A549 (cell line): ENCODE results near the gene LMBR1. TPM values are rescaled to one million over a fixed set of nuclear protein-coding genes. Genes with fewer than 3 reads are reported as not detected.
A peak's percentile ranks its signal among the peaks of the same experiment; 100 is the strongest.

Experiments
- ATAC-seq, 2 experiments: fragments of 200-7000 bp in 1 of 2; fragments of >200 bp in 1 of 2; cut with Nextera tagmentation in 1 of 2; cut with Tn5 transposase in 1 of 2; 3 replicates each; pipeline versions ENCODE4 v1.8.0 to v1.9.1; 2018 to 2020; ENCODE audit warnings: mild to moderate bottlenecking in 1 of 2, moderate library complexity in 1 of 2
- CTCF ChIA-PET: fragments of 300-600 bp; sonication (Branson Sonifier 250); formaldehyde crosslinking; extraction: SDS; loops from one replicate; lab custom pipeline; 2021; ENCODE audit warnings: antibody characterized with exemption, inconsistent platforms; lab: Yijun Ruan, JAX
- POLR2A ChIA-PET: fragments of 350-600 bp; formaldehyde crosslinking; extraction: SDS; loops from one replicate; lab custom pipeline; 2021; ENCODE audit warnings: antibody characterized with exemption, inconsistent platforms; lab: Yijun Ruan, JAX
- DNase-seq, 2 experiments: peaks; one replicate each; pipeline versions ENCODE4 v3.0.0 to v3.0.0-alpha.2; 2011 to 2016; ENCODE audit warnings: low read depth in 1 of 2, low spot score in 1 of 2
- FAIRE-seq: peaks from 2 replicates; lab custom pipeline; 2011; peaks lifted over from hg19 to GRCh38; lab: Jason Lieb, UNC
- H3K27ac ChIP-seq, 2 experiments: fragments of >200 bp; sonication (Bioruptor Twin); formaldehyde crosslinking; 3 replicates each; pipeline ENCODE4 v1.5.1; 2016 to 2017
- H3K4me1 ChIP-seq: fragments of >200 bp; sonication (Bioruptor Twin); formaldehyde crosslinking; 3 replicates; pipeline ENCODE4 v1.6.1; 2016
- H3K4me2 ChIP-seq: fragments of >200 bp; sonication (Bioruptor Twin); formaldehyde crosslinking; 3 replicates; pipeline ENCODE4 v1.6.1; 2016
- H3K4me3 ChIP-seq: fragments of >200 bp; sonication (Bioruptor Twin); formaldehyde crosslinking; 3 replicates; pipeline ENCODE4 v1.5.1; 2016
- H3K9me3 ChIP-seq: fragments of >200 bp; sonication (Bioruptor Twin); formaldehyde crosslinking; 3 replicates; pipeline ENCODE4 v1.6.1; 2016
- BCL3 ChIP-seq: fragments of >200 bp; sonication (Bioruptor Twin); formaldehyde crosslinking; IDR thresholded peaks from 3 replicates; pipeline ENCODE4 v1.6.1; 2016
- CHD4 ChIP-seq: fragments of 200-600 bp; sonication (generic); IDR thresholded peaks from 2 replicates; pipeline ENCODE4 v1.6.1; 2016; ENCODE audit warnings: antibody characterized with exemption, mild to moderate bottlenecking, borderline replicate concordance
- EP300 ChIP-seq, 2 experiments: fragments of >200 bp; sonication (Bioruptor Twin); formaldehyde crosslinking; IDR thresholded peaks; 2 replicates in 1 of 2; 3 replicates in 1 of 2; pipeline ENCODE4 v1.6.1; 2016 to 2017
- FOSB ChIP-seq: fragments of 250-450 bp; sonication (Bioruptor Pico); IDR thresholded peaks from 2 replicates; pipeline ENCODE4 v1.5.0; 2020; ENCODE audit warnings: mild to moderate bottlenecking, moderate library complexity
- FOSL2 ChIP-seq, 2 experiments: fragments of 450-650 bp in 1 of 2; fragments of >200 bp in 1 of 2; sonication (Bioruptor Twin) in 1 of 2; formaldehyde crosslinking; IDR thresholded peaks; 2 replicates each; pipeline versions ENCODE4 v1.5.0 to v1.6.1; 2016 to 2020; ENCODE audit warnings: mild to moderate bottlenecking in 1 of 2, moderate library complexity in 1 of 2
- HDAC2 ChIP-seq: fragments of 200-600 bp; sonication (generic); IDR thresholded peaks from 2 replicates; pipeline ENCODE4 v1.6.1; 2016
- HES2 ChIP-seq: fragments of >200 bp; sonication (Bioruptor Twin); formaldehyde crosslinking; IDR thresholded peaks from 2 replicates; pipeline ENCODE4 v1.6.1; 2016
- KDM1A ChIP-seq: fragments of 200-600 bp; sonication (generic); IDR thresholded peaks from 2 replicates; pipeline ENCODE4 v1.6.1; 2016; ENCODE audit warnings: low read depth, mild to moderate bottlenecking
- KDM5A ChIP-seq: fragments of 200-600 bp; sonication (generic); IDR thresholded peaks from 2 replicates; pipeline ENCODE4 v1.6.1; 2016; ENCODE audit warnings: antibody characterized with exemption, mild to moderate bottlenecking
- NFE2L2 ChIP-seq: fragments of 150-350 bp; conservative IDR thresholded peaks from 2 replicates; pipeline ENCODE4 v1.6.1; 2014; ENCODE audit warnings: low read length
- RAD21 ChIP-seq, 2 experiments: fragments of >200 bp in 1 of 2; sonication (Bioruptor Twin) in 1 of 2; formaldehyde crosslinking in 1 of 2; IDR thresholded peaks in 1 of 2; conservative IDR thresholded peaks in 1 of 2; 2 replicates in 1 of 2; 3 replicates in 1 of 2; pipeline ENCODE4 v1.6.1; 2012 to 2018; ENCODE audit warnings: inconsistent platforms in 1 of 2
- RARB ChIP-seq: fragments of 250-450 bp; sonication (Bioruptor Pico); IDR thresholded peaks from 2 replicates; pipeline ENCODE4 v1.8.0; 2021; ENCODE audit warnings: mild to moderate bottlenecking, moderate library complexity
- RCOR1 ChIP-seq: fragments of 150-350 bp; IDR thresholded peaks from 2 replicates; pipeline ENCODE4 v1.6.1; 2014; ENCODE audit warnings: antibody characterized with exemption, low read length, low read depth
- REST ChIP-seq: fragments of 200-600 bp; sonication (generic); IDR thresholded peaks from 2 replicates; pipeline ENCODE4 v1.6.1; 2016; ENCODE audit warnings: antibody characterized with exemption, mild to moderate bottlenecking, moderate library complexity
- RFX5 ChIP-seq: fragments of 450-650 bp; IDR thresholded peaks from 2 replicates; pipeline ENCODE4 v1.7.1; 2014; ENCODE audit warnings: antibody characterized with exemption, mild to moderate bottlenecking, moderate library complexity
- SMC3 ChIP-seq: fragments of >200 bp; sonication (Bioruptor Twin); formaldehyde crosslinking; IDR thresholded peaks from 3 replicates; pipeline ENCODE4 v1.6.1; 2018; ENCODE audit warnings: inconsistent platforms
- TFCP2L1 ChIP-seq: fragments of 250-450 bp; sonication (Bioruptor Pico); IDR thresholded peaks from 2 replicates; pipeline ENCODE4 v1.5.0; 2021; ENCODE audit warnings: mild to moderate bottlenecking
- TP53 ChIP-seq: fragments of 250-450 bp; sonication (Bioruptor Pico); IDR thresholded peaks from 2 replicates; pipeline ENCODE4 v1.5.0; 2021; ENCODE audit warnings: mild to moderate bottlenecking, moderate library complexity
- USF2 ChIP-seq: fragments of 450-650 bp; IDR thresholded peaks from 2 replicates; pipeline ENCODE4 v1.6.1; 2014; ENCODE audit warnings: antibody characterized with exemption
- ZSCAN20 ChIP-seq: fragments of 250-450 bp; sonication (Bioruptor Pico); IDR thresholded peaks from 2 replicates; pipeline ENCODE4 v1.8.0; 2022; ENCODE audit warnings: mild to moderate bottlenecking, moderate library complexity
- WGBS: methylation state at CpG from one replicate; pipeline ENCODE4 v1.1.6; 2017; ENCODE audit errors: missing lambda C conversion rate; 5-methylcytosine and 5-hydroxymethylcytosine counted together
- polyA plus RNA-seq, 4 experiments: library from polyadenylated mRNA; depleted of rRNA in 3 of 4; stranded (reverse); fragments of >200 nt; fragmentation: RNase III in 1 of 4; extraction: RNeasy Plus Mini Kit Qiagen cat#74134 plus additional on column Dnase treatment in 1 of 4; gene quantifications; 2 replicates in 3 of 4; 3 replicates in 1 of 4; pipeline ENCODE4 v1.2.3, GENCODE V29; 2011 to 2017
- TF ChIP-seq, protein P1 (sequence below): fragments of >200 bp; sonication (Bioruptor Twin); formaldehyde crosslinking; IDR thresholded peaks from 3 replicates; pipeline ENCODE4 v1.5.1; 2016
- TF ChIP-seq, protein P2 (sequence below): fragments of 150-350 bp; IDR thresholded peaks from 2 replicates; pipeline ENCODE4 v1.6.1; 2014; ENCODE audit warnings: low read depth, mild to moderate bottlenecking, low read length

The LMBR1 gene
- polyA plus RNA-seq, 2 of the 4 experiments (the other 2 are of a cell fraction), result 33.2 to 42.3 TPM

GRCh38 chr7:156764016-156764669 lies 128.8 kb downstream of the LMBR1 start:
- CTCF ChIA-PET, result interaction anchor here (0.7 to 1.5 kb wide), 20 partner anchors 10 to 970 kb away, joined by 3 to 6 read pairs (median 3); no protein-coding TSS in a partner anchor
- Histone ChIP-seq H3K27ac (no peak overlapping the region), H3K9me3 (peaks cover 8% of the 10 kb centered on the region)
- no peak for FAIRE-seq
- 16% methylated on average over 8 of the region's 8 CpGs for WGBS
- TF ChIP-seq ZSCAN20 (CRISPR knock-in tag) (no peak), KDM1A (no peak), BCL3 (no peak), KDM5A (no peak), REST (peak; percentile 55; the same call in 1 of the 2 replicates), SMC3 (peak; percentile 81), RAD21 (conservative IDR thresholded peaks at IDR 0.05 in 1 of 2, IDR thresholded peaks at IDR 0.05 in 1 of 2) (peak; percentile 85 to 86)
- TF ChIP-seq, protein P1, sequence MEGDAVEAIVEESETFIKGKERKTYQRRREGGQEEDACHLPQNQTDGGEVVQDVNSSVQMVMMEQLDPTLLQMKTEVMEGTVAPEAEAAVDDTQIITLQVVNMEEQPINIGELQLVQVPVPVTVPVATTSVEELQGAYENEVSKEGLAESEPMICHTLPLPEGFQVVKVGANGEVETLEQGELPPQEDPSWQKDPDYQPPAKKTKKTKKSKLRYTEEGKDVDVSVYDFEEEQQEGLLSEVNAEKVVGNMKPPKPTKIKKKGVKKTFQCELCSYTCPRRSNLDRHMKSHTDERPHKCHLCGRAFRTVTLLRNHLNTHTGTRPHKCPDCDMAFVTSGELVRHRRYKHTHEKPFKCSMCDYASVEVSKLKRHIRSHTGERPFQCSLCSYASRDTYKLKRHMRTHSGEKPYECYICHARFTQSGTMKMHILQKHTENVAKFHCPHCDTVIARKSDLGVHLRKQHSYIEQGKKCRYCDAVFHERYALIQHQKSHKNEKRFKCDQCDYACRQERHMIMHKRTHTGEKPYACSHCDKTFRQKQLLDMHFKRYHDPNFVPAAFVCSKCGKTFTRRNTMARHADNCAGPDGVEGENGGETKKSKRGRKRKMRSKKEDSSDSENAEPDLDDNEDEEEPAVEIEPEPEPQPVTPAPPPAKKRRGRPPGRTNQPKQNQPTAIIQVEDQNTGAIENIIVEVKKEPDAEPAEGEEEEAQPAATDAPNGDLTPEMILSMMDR, result peak; percentile 81
- TF ChIP-seq, all 56 proteins: peak for 4
- no peak overlapping the region for H3K4me3 ChIP-seq
- H3K4me2 ChIP-seq, result no peak overlapping the region
- DNase-seq, result peak; percentile 69 to 79
- no peaks in the 10 kb centered on the region for H3K4me1 ChIP-seq
- ATAC-seq, result peak; percentile 100
- POLR2A ChIA-PET, result interaction anchor here (0.5 kb wide), 1 partner anchor 28 kb away, joined by 3 read pairs; no protein-coding TSS in a partner anchor

DNA sequence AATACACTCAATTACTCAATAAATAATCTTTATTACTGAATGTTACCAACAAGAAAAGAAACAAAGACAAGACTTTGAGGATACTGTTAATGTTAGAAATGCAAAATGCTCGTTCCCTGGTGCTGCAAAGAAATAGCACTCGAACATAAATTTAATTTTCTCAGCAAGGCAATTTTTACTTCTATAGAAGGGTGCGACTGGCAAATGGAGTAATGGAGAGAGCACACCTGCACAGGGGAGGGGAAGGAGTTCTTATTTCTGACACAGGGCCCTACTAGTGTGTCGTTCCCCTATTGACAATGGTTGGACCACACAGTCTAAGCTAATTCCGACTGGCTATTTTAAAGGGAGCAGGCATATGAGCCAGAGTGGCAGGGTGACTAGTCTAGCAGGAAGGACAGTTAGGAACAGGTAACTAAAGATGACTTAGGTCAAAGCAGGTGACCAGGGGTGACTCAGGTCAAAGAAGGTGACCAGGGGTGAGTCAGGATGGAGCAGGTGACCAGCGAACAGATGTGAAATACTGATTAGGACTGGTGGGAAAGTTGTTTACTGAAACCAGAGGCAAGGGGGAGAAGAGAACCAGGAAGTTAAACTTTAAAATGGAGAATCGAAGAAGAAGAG lies 133.3 kb downstream of the LMBR1 start:
- TF ChIP-seq CHD4, result no peak
- no peak for TF ChIP-seq HDAC2
- TF ChIP-seq RARB (CRISPR knock-in tag), result no peak
- TF ChIP-seq RAD21 (conservative IDR thresholded peaks at IDR 0.05 in 1 of 2, IDR thresholded peaks at IDR 0.05 in 1 of 2), result no peak
- TF ChIP-seq USF2, result no peak
- no peak for TF ChIP-seq FOSB (CRISPR knock-in tag)
- no peak for TF ChIP-seq TFCP2L1
- TF ChIP-seq NFE2L2, result no peak
- no peak for TF ChIP-seq FOSL2 (IDR thresholded peaks at IDR 0.05)
- no peak for TF ChIP-seq FOSL2 (CRISPR knock-in tag; IDR thresholded peaks at IDR 0.05)
- no peak for TF ChIP-seq EP300 (IDR thresholded peaks at IDR 0.05)
- no peak for TF ChIP-seq HES2
- TF ChIP-seq, protein P2, sequence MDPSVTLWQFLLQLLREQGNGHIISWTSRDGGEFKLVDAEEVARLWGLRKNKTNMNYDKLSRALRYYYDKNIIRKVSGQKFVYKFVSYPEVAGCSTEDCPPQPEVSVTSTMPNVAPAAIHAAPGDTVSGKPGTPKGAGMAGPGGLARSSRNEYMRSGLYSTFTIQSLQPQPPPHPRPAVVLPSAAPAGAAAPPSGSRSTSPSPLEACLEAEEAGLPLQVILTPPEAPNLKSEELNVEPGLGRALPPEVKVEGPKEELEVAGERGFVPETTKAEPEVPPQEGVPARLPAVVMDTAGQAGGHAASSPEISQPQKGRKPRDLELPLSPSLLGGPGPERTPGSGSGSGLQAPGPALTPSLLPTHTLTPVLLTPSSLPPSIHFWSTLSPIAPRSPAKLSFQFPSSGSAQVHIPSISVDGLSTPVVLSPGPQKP, result no peak
- TF ChIP-seq TP53 (CRISPR knock-in tag), result no peak
- TF ChIP-seq RFX5, result no peak
- no peak for TF ChIP-seq RCOR1

More for the DNA sequence above, 133.3 kb downstream of the LMBR1 start:
- Histone ChIP-seq H3K4me2 (no peak overlapping the region), H3K27ac (no peak overlapping the region), H3K4me1 (no peaks in the 10 kb centered on the region), H3K4me3 (no peak overlapping the region), H3K9me3 (peaks cover 10% of the 10 kb centered on the region)
- WGBS, result 91% methylated on average over 7 of the region's 7 CpGs
- ChIA-PET POLR2A (no interaction called here), CTCF (interaction anchor here (0.5 to 2.7 kb wide), 2 partner anchors 41 to 954 kb away, joined by 3 to 8 read pairs; no protein-coding TSS in a partner anchor)
- ATAC-seq (no peak), DNase-seq (no peak), FAIRE-seq (no peak)
